ENCODE data around the gene CCDC92. TPM values are rescaled to one million over a fixed set of nuclear protein-coding genes. Genes with fewer than 3 reads are reported as not detected.

CCDC92 gene
- polyA plus RNA-seq, 1 of the 3 experiments (the other 2 are of a cell fraction): 53.5 TPM

GRCh38 chr12:123894823-123895345 is 77.7 kb downstream of the CCDC92 start:
- no peak for DNase-seq
- Histone ChIP-seq H3K27me3 (ENCODE audit: insufficient read depth) (no peaks in the 10 kb centered on the region; the same call in 1 of the 2 replicates), H3F3A (replicated peaks; ENCODE audit: insufficient read depth) (no peaks in the 10 kb centered on the region), H3K9me3 (no peaks in the 10 kb centered on the region), H2AFZ (ENCODE audit: low read depth) (no peak overlapping the region), H3K4me1 (ENCODE audit: control insufficient read depth in 1 of 2, insufficient read depth in 2 of 2, low read depth in 1 of 2, low read length in 1 of 2) (0 out of 4 replicates have a peak, but pooled peaks cover 0 to 5% of the 10 kb centered on the region in 2 experiments), H3K27ac (ENCODE audit: low read depth in 2 of 2, low read length in 1 of 2) (no peak overlapping the region), H3K9ac (no peak overlapping the region), H3K4me3 (ENCODE audit: low read depth in 2 of 2, low read length in 1 of 2) (no peak overlapping the region), H3K9me2 (no peaks in the 10 kb centered on the region), H4K20me1 (ENCODE audit: insufficient read depth) (no peaks in the 10 kb centered on the region), H3K36me3 (replicated peaks in 1 of 2; ENCODE audit: control insufficient read depth in 1 of 2, insufficient read depth in 2 of 2, low read length in 1 of 2) (no peaks in the 10 kb centered on the region), H3K4me2 (no peak overlapping the region), H3K79me2 (ENCODE audit: insufficient read depth) (no peaks in the 10 kb centered on the region)
- TF ChIP-seq FOXJ3 (CRISPR knock-in tag; IDR thresholded peaks at IDR 0.05) (no peak), EP300 (IDR thresholded peaks at IDR 0.05; ENCODE audit: borderline replicate concordance in 1 of 2, low read depth in 1 of 2, low read length in 1 of 2) (no peak), RAD21 (IDR thresholded peaks at IDR 0.05; ENCODE audit: low read length) (no peak), TAF1 (IDR thresholded peaks at IDR 0.05; ENCODE audit: borderline replicate concordance, low read depth, low read length) (no peak), JUND (IDR thresholded peaks at IDR 0.05) (no peak), RXRA (IDR thresholded peaks at IDR 0.05; ENCODE audit: borderline replicate concordance, low read depth) (no peak), GABPA (IDR thresholded peaks at IDR 0.05; ENCODE audit: low read depth) (no peak), SMC3 (IDR thresholded peaks at IDR 0.05; ENCODE audit: low read depth, low read length) (no peak), NFIC (IDR thresholded peaks at IDR 0.05; ENCODE audit: borderline replicate concordance) (no peak), CHD2 (IDR thresholded peaks at IDR 0.05; ENCODE audit: low read length, partially characterized antibody) (no peak), GATA2 (CRISPR knock-in tag; IDR thresholded peaks at IDR 0.05) (no peak), SIN3A (IDR thresholded peaks at IDR 0.05; ENCODE audit: borderline replicate concordance, low read depth, low read length) (no peak), ZBTB33 (IDR thresholded peaks at IDR 0.05; ENCODE audit: borderline replicate concordance, low read depth) (no peak), MEF2A (IDR thresholded peaks at IDR 0.05; ENCODE audit: borderline replicate concordance, low read depth) (no peak), YY1 (IDR thresholded peaks at IDR 0.05; ENCODE audit: low read depth) (no peak), MXI1 (IDR thresholded peaks at IDR 0.05; ENCODE audit: low read depth, low read length) (no peak), TCF12 (IDR thresholded peaks at IDR 0.05) (no peak), NRF1 (IDR thresholded peaks at IDR 0.05; ENCODE audit: low read depth, low read length) (no peak)
- TF ChIP-seq, protein P1, sequence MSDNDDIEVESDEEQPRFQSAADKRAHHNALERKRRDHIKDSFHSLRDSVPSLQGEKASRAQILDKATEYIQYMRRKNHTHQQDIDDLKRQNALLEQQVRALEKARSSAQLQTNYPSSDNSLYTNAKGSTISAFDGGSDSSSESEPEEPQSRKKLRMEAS (IDR thresholded peaks at IDR 0.05; ENCODE audit: low read depth): no peak
- POLR2A ChIA-PET: no interaction called here
- CTCF ChIA-PET: no interaction called here
- 72% methylated on average over 4 of the region's 4 CpGs for WGBS (ENCODE audit: low lambda C conversion rate)

Measured in SK-N-SH (cell line).